Stomach (tissue), 9 donors: Measurements from ENCODE around the gene CDC27. TPM values are rescaled to one million over a fixed set of nuclear protein-coding genes. Genes with fewer than 3 reads are reported as not detected.

Experiments used
- DNase-seq, 2 donors: peaks; one replicate each; pipeline versions ENCODE4 v3.0.0 to v3.0.0-alpha.2; 2013 to 2019
- H3K27ac ChIP-seq, 5 donors: fragments of 200-600 bp in 4 of 5; sonication (generic) in 4 of 5; one replicate each; pipeline ENCODE4 v1.5.1; 2013 to 2019; ENCODE audit warnings: mild to moderate bottlenecking in 1 of 5, moderate library complexity in 1 of 5
- H3K27me3 ChIP-seq, 3 donors: fragments of 200-600 bp; sonication (generic); one replicate each; pipeline ENCODE4 v1.5.1; 2017 to 2019; ENCODE audit warnings: mixed run types in 1 of 3
- H3K36me3 ChIP-seq, 4 donors: fragments of 200-600 bp; sonication (generic); 1 replicate in 3 of 4; 2 replicates in 1 of 4; pipeline ENCODE4 v1.5.1; 2016 to 2019
- H3K4me1 ChIP-seq, 4 donors: fragments of 200-600 bp; sonication (generic); one replicate each; pipeline ENCODE4 v1.5.1; 2016 to 2019
- H3K4me3 ChIP-seq, 4 donors: fragments of 200-600 bp; sonication (generic) in 3 of 4; one replicate each; pipeline ENCODE4 v1.5.1; 2016 to 2019; ENCODE audit warnings: mild to moderate bottlenecking in 1 of 4
- H3K9me3 ChIP-seq, 4 donors: fragments of 200-600 bp; sonication (generic); one replicate each; pipeline ENCODE4 v1.5.1; 2016 to 2019
- EP300 ChIP-seq: sonication (generic); formaldehyde crosslinking; IDR thresholded peaks from one replicate; pipeline ENCODE4 v1.6.1; 2017; ENCODE audit warnings: antibody characterized with exemption
- POLR2A ChIP-seq, 4 donors: fragments of 450-650 bp; IDR thresholded peaks; one replicate each; pipeline ENCODE4 v1.6.1; 2016; ENCODE audit warnings: antibody characterized with exemption in 4 of 4, control low read depth in 2 of 4, mild to moderate bottlenecking in 1 of 4, moderate library complexity in 1 of 4
- POLR2AphosphoS5 ChIP-seq, 3 donors: sonication (generic); formaldehyde crosslinking; IDR thresholded peaks; one replicate each; pipeline ENCODE4 v1.6.1; 2016; ENCODE audit warnings: antibody characterized with exemption in 3 of 3
- WGBS, 5 donors: extraction: QIAGEN DNeasy Blood & Tissue Kit in 3 of 5; methylation state at CpG; one replicate each; pipeline versions ENCODE4 v1.1.5 to v1.1.7; 2013 to 2018; 5-methylcytosine and 5-hydroxymethylcytosine counted together
- intact Hi-C: fragments of 100-400 bp; cut with DNase I; formaldehyde crosslinking; loops from one replicate; pipeline ENCODE4 v1.15.1; 2023; ENCODE audit warnings: low total_unique reads
- polyA plus RNA-seq, 3 donors: library from polyadenylated mRNA; stranded (reverse); fragments of 200-250 nt; gene quantifications; one replicate each; pipeline ENCODE4 v1.2.3, GENCODE V29; 2013
- total RNA-seq, 5 donors: library from RNA; depleted of rRNA; stranded (reverse); fragments of >200 nt; gene quantifications; one replicate each; pipeline versions ENCODE4 v1.1.0 to v1.2.3, GENCODE V29; 2014 to 2016
- TF ChIP-seq, protein P1 (sequence below), 7 experiments: fragments of 450-650 bp in 4 of 7; fragments of 200-600 bp in 3 of 7; sonication (generic) in 3 of 7; IDR thresholded peaks; one replicate each; pipeline ENCODE4 v1.5.1; 2016 to 2019; ENCODE audit warnings: antibody characterized with exemption in 7 of 7, control low read depth in 2 of 7, mild to moderate bottlenecking in 1 of 7
- donor health status: healthy with polysubstance abuse.
- donor health status: Bipolar disorder and iron deficiency.
- donor health status: healthy.

The CDC27 gene
- total and polyA plus RNA-seq, 8 donors = 3.2 to 104 (median 17.1) TPM

- H3K27me3 ChIP-seq = no peaks in the 10 kb centered on the region
- peak overlapping the region; percentile 76 to 93 (median 78) for H3K27ac ChIP-seq
- H3K4me1 ChIP-seq = peaks cover 9 to 31% (median 20%) of the 10 kb centered on the region in 4 donors
- H3K4me3 ChIP-seq = peak overlapping the region; percentile 78 to 100 (median 96)
- H3K36me3 ChIP-seq = no peaks in the 10 kb centered on the region
- intact Hi-C loops = no loop called here
- TF ChIP-seq POLR2AphosphoS5 (IDR thresholded peaks at IDR 0.05) = peak in 2 of 3 donors; percentile 58 to 74
- TF ChIP-seq POLR2A (IDR thresholded peaks at IDR 0.05) = no peak
- WGBS, 5 donors = 0 to 1% (median 1%) methylated on average over 20 to 42 of the region's 42 CpGs
- peak; percentile 94 to 95 for DNase-seq
- H3K9me3 ChIP-seq = no peaks in the 10 kb centered on the region
Measured at GRCh38 chr17:47099987-47100711, 88.9 kb downstream of the CDC27 start.

- 5 to 7% (median 6%) methylated on average over 12 to 22 of the region's 22 CpGs for WGBS, 5 donors
- Histone ChIP-seq H3K9me3 (no peaks in the 10 kb centered on the region), H3K4me3 (peak overlapping the region; percentile 78 to 100 (median 96)), H3K27me3 (no peaks in the 10 kb centered on the region), H3K27ac (peak overlapping the region; percentile 76 to 93 (median 78)), H3K36me3 (no peaks in the 10 kb centered on the region), H3K4me1 (peaks cover 9 to 31% (median 20%) of the 10 kb centered on the region in 4 donors)
- no peak for DNase-seq
- intact Hi-C loops = no loop called here
- TF ChIP-seq, protein P1, sequence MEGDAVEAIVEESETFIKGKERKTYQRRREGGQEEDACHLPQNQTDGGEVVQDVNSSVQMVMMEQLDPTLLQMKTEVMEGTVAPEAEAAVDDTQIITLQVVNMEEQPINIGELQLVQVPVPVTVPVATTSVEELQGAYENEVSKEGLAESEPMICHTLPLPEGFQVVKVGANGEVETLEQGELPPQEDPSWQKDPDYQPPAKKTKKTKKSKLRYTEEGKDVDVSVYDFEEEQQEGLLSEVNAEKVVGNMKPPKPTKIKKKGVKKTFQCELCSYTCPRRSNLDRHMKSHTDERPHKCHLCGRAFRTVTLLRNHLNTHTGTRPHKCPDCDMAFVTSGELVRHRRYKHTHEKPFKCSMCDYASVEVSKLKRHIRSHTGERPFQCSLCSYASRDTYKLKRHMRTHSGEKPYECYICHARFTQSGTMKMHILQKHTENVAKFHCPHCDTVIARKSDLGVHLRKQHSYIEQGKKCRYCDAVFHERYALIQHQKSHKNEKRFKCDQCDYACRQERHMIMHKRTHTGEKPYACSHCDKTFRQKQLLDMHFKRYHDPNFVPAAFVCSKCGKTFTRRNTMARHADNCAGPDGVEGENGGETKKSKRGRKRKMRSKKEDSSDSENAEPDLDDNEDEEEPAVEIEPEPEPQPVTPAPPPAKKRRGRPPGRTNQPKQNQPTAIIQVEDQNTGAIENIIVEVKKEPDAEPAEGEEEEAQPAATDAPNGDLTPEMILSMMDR (IDR thresholded peaks at IDR 0.05) = no peak
Measured at GRCh38 chr17:47099451-47099986, 89.6 kb downstream of the CDC27 start.

- Histone ChIP-seq H3K4me1 (peaks cover 9 to 31% (median 20%) of the 10 kb centered on the region in 4 donors), H3K27ac (no peak overlapping the region), H3K4me3 (no peak overlapping the region), H3K9me3 (peaks cover 0 to 4% (median 0%) of the 10 kb centered on the region in 4 donors), H3K27me3 (no peaks in the 10 kb centered on the region), H3K36me3 (peaks cover 0 to 17% (median 0%) of the 10 kb centered on the region in 4 donors)
- TF ChIP-seq EP300 (no peak), POLR2A (IDR thresholded peaks at IDR 0.05) (no peak), POLR2AphosphoS5 (IDR thresholded peaks at IDR 0.05) (no peak)
- TF ChIP-seq, protein P1 (IDR thresholded peaks at IDR 0.05) = no peak
- intact Hi-C loops = no loop called here
- WGBS, 5 donors = 86 to 93% (median 90%) methylated on average over 3 of the region's 3 CpGs
- no peak for DNase-seq
Measured at GRCh38 chr17:47096343-47096742, 92.8 kb downstream of the CDC27 start.

DNA sequence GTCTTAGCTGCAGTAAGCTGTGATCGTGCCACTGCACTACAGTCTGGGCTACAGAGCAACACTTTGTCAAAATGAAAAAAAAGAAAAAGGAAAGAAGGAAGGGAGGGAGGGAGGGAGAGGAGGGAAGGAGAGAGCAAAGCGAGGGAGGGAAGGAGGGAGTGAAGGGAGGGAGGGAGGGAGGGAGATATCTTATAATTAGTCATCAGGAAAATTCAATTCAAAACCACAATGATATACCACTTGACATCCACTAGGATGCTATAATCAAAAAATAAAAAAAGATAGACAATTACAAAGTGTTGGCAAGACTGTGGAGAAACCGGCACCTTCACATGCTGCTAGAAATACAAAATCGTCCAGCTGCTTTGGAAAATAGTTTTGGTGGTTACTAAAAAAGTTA is 93.8 kb downstream of the CDC27 start:
- peaks cover 9 to 27% (median 20%) of the 10 kb centered on the region in 4 donors for H3K4me1 ChIP-seq
- TF ChIP-seq, protein P1 (IDR thresholded peaks at IDR 0.05) = no peak
- H3K9me3 ChIP-seq = peaks cover 0 to 4% (median 0%) of the 10 kb centered on the region in 4 donors
- H3K4me3 ChIP-seq = no peak overlapping the region
- 56 to 83% (median 74%) methylated on average over 4 of the region's 4 CpGs for WGBS, 5 donors
- intact Hi-C loops = no loop called here
- DNase-seq = no peak
- H3K27ac ChIP-seq = no peak overlapping the region
- H3K27me3 ChIP-seq = no peaks in the 10 kb centered on the region
- H3K36me3 ChIP-seq = peaks cover 0 to 17% (median 0%) of the 10 kb centered on the region in 4 donors

DNA sequence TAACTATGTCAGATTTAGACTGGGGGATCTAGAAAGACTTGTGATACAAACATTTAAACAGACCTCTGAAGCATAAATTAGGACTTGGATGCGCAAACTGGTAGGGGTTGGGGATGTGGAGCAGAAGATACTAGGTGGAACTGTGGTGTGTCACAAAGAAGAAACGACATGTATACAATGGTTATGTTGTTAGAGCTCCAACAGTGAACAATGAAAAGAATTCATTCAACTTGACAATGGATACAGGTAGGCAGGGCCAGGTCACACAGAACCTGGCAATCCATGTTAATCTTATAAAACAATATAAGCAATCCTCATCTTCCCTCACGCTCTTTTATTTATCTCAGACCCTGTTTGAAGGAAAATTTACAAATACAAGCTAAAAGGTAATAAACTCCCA is 102.0 kb downstream of the CDC27 start:
- Histone ChIP-seq H3K27me3 (no peaks in the 10 kb centered on the region), H3K9me3 (no peaks in the 10 kb centered on the region), H3K4me3 (no peak overlapping the region), H3K27ac (no peak overlapping the region), H3K36me3 (peaks cover 0 to under 1% (median 0%) of the 10 kb centered on the region in 4 donors), H3K4me1 (peaks cover 0 to 21% (median 8%) of the 10 kb centered on the region in 4 donors)
- WGBS, 5 donors = 77 to 90% (median 85%) methylated on average over 3 of the region's 3 CpGs
- DNase-seq = no peak
- TF ChIP-seq POLR2AphosphoS5 (IDR thresholded peaks at IDR 0.05) (no peak), EP300 (no peak), POLR2A (IDR thresholded peaks at IDR 0.05) (no peak)
- TF ChIP-seq, protein P1 (IDR thresholded peaks at IDR 0.05) = no peak
- intact Hi-C loops = no loop called here
